Panc1 (cell line): ENCODE measurements around the gene FGF5. TPM values are rescaled to one million over a fixed set of nuclear protein-coding genes. Genes with fewer than 3 reads are reported as not detected.

ENCODE experiments used
- ATAC-seq: fragments of 200-7000 bp; cut with Tn5 transposase; 2 replicates; pipeline ENCODE4 v1.9.1; 2020; ENCODE audit warnings: mild to moderate bottlenecking, moderate library complexity
- BruUV-seq: library from RNA; stranded (reverse); fragments of 400-500 nt; replicated peaks from 2 replicates; lab custom pipeline; 2021; lab: Mats Ljungman, UMichigan
- CTCF ChIA-PET: fragments of 300-600 bp; sonication (Branson Sonifier 250); formaldehyde crosslinking; loops from one replicate; lab custom pipeline; 2022; ENCODE audit warnings: antibody characterized with exemption; lab: Charles Lee
- POLR2A ChIA-PET: fragments of 300-600 bp; sonication (Branson Sonifier 250); formaldehyde crosslinking; loops from one replicate; lab custom pipeline; 2022; ENCODE audit warnings: antibody characterized with exemption; lab: Charles Lee
- DNase-seq: peaks from one replicate; pipeline ENCODE4 v3.0.0-alpha.2; 2010; ENCODE audit warnings: low read depth, low spot score
- H3K27ac ChIP-seq: 2 replicates; pipeline ENCODE4 v1.5.1; 2011; ENCODE audit warnings: mild to moderate bottlenecking, low read length, inconsistent platforms
- H3K27me3 ChIP-seq: fragments of 200-500 bp; sonication (Bioruptor generic); 2 replicates; pipeline ENCODE4 v1.6.0; 2014; ENCODE audit warnings: low read length, inconsistent platforms; ENCODE audit not compliant: control insufficient read depth, insufficient read depth
- H3K36me3 ChIP-seq: fragments of 200-500 bp; sonication (Bioruptor generic); 2 replicates; pipeline ENCODE4 v1.5.1; 2014; ENCODE audit warnings: inconsistent platforms, mild to moderate bottlenecking, low read length, moderate library complexity; ENCODE audit not compliant: control insufficient read depth, insufficient read depth
- H3K4me1 ChIP-seq: 2 replicates; pipeline ENCODE4 v1.5.1; 2011; ENCODE audit warnings: inconsistent platforms, mild to moderate bottlenecking, low read length, moderate library complexity; ENCODE audit not compliant: control insufficient read depth, insufficient read depth
- H3K4me3 ChIP-seq, 2 experiments: 2 replicates each; pipeline ENCODE4 v1.5.1; 2011 to 2012; ENCODE audit warnings: low read depth in 2 of 2, low read length in 2 of 2, mild to moderate bottlenecking in 2 of 2, inconsistent platforms in 1 of 2, moderate library complexity in 1 of 2
- H3K9me3 ChIP-seq: fragments of 200-500 bp; sonication (Bioruptor generic); 2 replicates; pipeline ENCODE4 v1.5.1; 2014; ENCODE audit warnings: low read depth, mild to moderate bottlenecking, inconsistent platforms, low read length, moderate library complexity; ENCODE audit not compliant: control insufficient read depth, insufficient read depth
- POLR2AphosphoS5 ChIP-seq: IDR thresholded peaks from 2 replicates; pipeline ENCODE4 v1.6.1; 2012; ENCODE audit warnings: mild to moderate bottlenecking, low read depth, low read length, moderate library complexity
- SIN3A ChIP-seq: IDR thresholded peaks from 2 replicates; pipeline ENCODE4 v1.6.1; 2012; ENCODE audit warnings: low read depth, mild to moderate bottlenecking, low read length, moderate library complexity, borderline replicate concordance; ENCODE audit not compliant: insufficient read depth
- TCF7L2 ChIP-seq: IDR thresholded peaks from 2 replicates; pipeline ENCODE4 v1.6.1; 2011; ENCODE audit warnings: mild to moderate bottlenecking, low read depth, low read length, inconsistent platforms
- in situ Hi-C: cut with HindIII; loops from 2 replicates; pipeline ENCODE4 v1.10.0; 2016; ENCODE audit warnings: low sequenced_read_pairs, low pct_unique_long_range_greater_than_20kb
- intact Hi-C: fragments of 100-400 bp; cut with micrococcal nuclease; formaldehyde crosslinking; loops from one replicate; pipeline ENCODE4 v1.10.0; 2022; ENCODE audit not compliant: unreplicated experiment
- total RNA-seq: library from RNA; stranded (reverse); gene quantifications from one replicate; pipeline ENCODE4 v1.2.1, GENCODE V29; 2021; ENCODE audit not compliant: unreplicated experiment
- TF ChIP-seq, protein P1 (sequence below): fragments of 450-650 bp; IDR thresholded peaks from 2 replicates; pipeline ENCODE4 v1.5.1; 2017; ENCODE audit warnings: mild to moderate bottlenecking
- TF ChIP-seq, protein P2 (sequence below), 2 experiments: IDR thresholded peaks; 2 replicates each; pipeline ENCODE4 v1.6.1; 2011 to 2012; ENCODE audit warnings: low read depth in 2 of 2, control low read depth in 1 of 2, low read length in 1 of 2, mild to moderate bottlenecking in 1 of 2, moderate library complexity in 1 of 2; ENCODE audit not compliant: insufficient read depth in 1 of 2

FGF5 gene
- total RNA-seq, 1 experiment from 2014 or later = 1.3 TPM

DNA sequence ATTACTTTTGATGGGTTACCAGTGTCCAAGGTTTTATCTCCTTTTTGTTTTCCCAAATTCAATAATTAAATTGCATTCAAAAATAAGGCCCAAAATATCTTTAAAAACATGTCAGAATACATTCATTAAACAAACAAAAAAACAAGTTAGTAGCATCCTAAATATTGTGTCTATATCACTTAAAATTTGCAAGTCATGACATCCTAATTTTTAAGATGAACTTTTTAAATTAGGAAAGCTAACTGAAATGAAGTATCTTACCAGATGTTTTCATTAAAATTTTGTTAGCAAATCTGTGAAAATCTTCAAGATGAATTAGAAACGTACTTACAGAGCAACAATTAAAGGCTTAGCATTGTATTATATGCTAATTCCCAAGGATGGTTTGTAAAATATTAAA is 68.1 kb downstream of the FGF5 start:
- ATAC-seq = no peak
- in situ Hi-C loops = no loop called here
- CTCF ChIA-PET = no interaction called here
- H3K4me3 ChIP-seq = no peak overlapping the region
- H3K27me3 ChIP-seq = no peaks in the 10 kb centered on the region
- BruUV-seq = no TSS peak
- intact Hi-C loops = loop anchor here (5.0 kb wide), 1 partner anchor 102 kb away; no protein-coding TSS in a partner anchor
- H3K9me3 ChIP-seq = no peaks in the 10 kb centered on the region
- POLR2A ChIA-PET = no interaction called here
- no peaks in the 10 kb centered on the region for H3K4me1 ChIP-seq
- H3K27ac ChIP-seq = no peak overlapping the region
- TF ChIP-seq, protein P1, sequence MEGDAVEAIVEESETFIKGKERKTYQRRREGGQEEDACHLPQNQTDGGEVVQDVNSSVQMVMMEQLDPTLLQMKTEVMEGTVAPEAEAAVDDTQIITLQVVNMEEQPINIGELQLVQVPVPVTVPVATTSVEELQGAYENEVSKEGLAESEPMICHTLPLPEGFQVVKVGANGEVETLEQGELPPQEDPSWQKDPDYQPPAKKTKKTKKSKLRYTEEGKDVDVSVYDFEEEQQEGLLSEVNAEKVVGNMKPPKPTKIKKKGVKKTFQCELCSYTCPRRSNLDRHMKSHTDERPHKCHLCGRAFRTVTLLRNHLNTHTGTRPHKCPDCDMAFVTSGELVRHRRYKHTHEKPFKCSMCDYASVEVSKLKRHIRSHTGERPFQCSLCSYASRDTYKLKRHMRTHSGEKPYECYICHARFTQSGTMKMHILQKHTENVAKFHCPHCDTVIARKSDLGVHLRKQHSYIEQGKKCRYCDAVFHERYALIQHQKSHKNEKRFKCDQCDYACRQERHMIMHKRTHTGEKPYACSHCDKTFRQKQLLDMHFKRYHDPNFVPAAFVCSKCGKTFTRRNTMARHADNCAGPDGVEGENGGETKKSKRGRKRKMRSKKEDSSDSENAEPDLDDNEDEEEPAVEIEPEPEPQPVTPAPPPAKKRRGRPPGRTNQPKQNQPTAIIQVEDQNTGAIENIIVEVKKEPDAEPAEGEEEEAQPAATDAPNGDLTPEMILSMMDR = no peak
- no peak for TF ChIP-seq POLR2AphosphoS5
- TF ChIP-seq TCF7L2 = no peak
- TF ChIP-seq, protein P2, sequence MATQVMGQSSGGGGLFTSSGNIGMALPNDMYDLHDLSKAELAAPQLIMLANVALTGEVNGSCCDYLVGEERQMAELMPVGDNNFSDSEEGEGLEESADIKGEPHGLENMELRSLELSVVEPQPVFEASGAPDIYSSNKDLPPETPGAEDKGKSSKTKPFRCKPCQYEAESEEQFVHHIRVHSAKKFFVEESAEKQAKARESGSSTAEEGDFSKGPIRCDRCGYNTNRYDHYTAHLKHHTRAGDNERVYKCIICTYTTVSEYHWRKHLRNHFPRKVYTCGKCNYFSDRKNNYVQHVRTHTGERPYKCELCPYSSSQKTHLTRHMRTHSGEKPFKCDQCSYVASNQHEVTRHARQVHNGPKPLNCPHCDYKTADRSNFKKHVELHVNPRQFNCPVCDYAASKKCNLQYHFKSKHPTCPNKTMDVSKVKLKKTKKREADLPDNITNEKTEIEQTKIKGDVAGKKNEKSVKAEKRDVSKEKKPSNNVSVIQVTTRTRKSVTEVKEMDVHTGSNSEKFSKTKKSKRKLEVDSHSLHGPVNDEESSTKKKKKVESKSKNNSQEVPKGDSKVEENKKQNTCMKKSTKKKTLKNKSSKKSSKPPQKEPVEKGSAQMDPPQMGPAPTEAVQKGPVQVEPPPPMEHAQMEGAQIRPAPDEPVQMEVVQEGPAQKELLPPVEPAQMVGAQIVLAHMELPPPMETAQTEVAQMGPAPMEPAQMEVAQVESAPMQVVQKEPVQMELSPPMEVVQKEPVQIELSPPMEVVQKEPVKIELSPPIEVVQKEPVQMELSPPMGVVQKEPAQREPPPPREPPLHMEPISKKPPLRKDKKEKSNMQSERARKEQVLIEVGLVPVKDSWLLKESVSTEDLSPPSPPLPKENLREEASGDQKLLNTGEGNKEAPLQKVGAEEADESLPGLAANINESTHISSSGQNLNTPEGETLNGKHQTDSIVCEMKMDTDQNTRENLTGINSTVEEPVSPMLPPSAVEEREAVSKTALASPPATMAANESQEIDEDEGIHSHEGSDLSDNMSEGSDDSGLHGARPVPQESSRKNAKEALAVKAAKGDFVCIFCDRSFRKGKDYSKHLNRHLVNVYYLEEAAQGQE (IDR thresholded peaks at IDR 0.05; ENCODE audit: insufficient read depth in 1 of 2, low read depth in 2 of 2, low read length in 1 of 2) = no peak
- no peak for TF ChIP-seq SIN3A
- no peak for DNase-seq
- H3K36me3 ChIP-seq = no peaks in the 10 kb centered on the region

DNA sequence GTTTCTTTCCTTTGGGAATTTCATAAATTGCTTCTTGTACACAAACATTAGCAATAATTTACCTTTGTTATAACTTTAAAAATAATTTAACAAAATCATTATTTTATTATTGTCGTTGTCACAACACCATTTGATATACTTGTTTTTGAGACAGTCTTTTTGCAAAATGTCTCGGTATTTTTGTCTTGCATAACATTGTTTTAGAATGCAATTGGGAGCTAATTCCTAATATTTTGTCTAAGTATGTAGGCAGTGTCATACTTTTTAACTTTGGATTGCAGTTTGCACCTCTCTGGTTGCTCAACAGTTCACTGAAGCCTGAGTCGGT is 68.7 kb downstream of the FGF5 start:
- BruUV-seq = no TSS peak
- in situ Hi-C loops (no loop called here), intact Hi-C loops (loop anchor here (5.0 kb wide), 2 partner anchors 113 to 1383 kb away; no protein-coding TSS in a partner anchor)
- Histone ChIP-seq H3K4me1 (no peaks in the 10 kb centered on the region), H3K9me3 (no peaks in the 10 kb centered on the region), H3K36me3 (no peaks in the 10 kb centered on the region), H3K27me3 (no peaks in the 10 kb centered on the region), H3K27ac (peak overlapping the region; percentile 76), H3K4me3 (peak overlapping the region; percentile 58 to 67)
- TF ChIP-seq, protein P1 = no peak
- TF ChIP-seq TCF7L2 (no peak), POLR2AphosphoS5 (no peak)
- ATAC-seq (no peak), DNase-seq (no peak)
- CTCF ChIA-PET = interaction anchor here (0.6 to 0.7 kb wide), 2 partner anchors 151 to 350 kb away, joined by 3 to 4 read pairs; no protein-coding TSS in a partner anchor
- POLR2A ChIA-PET = no interaction called here
